ENCODE data around the gene FNTB. TPM values are rescaled to one million over a fixed set of nuclear protein-coding genes. Genes with fewer than 3 reads are reported as not detected.

FNTB gene
- total RNA-seq, 2 experiments from 2014 or later, result 7.5 to 7.9 TPM

GRCh38 chr14:64973826-64974225, 12.9 kb upstream of the FNTB start:
- no peak for ATAC-seq (ENCODE audit: poor library complexity)
- no peak for DNase-seq
- no peak overlapping the region for H3K4me3 Mint-ChIP-seq
- Histone ChIP-seq H3K36me3 (ENCODE audit: insufficient read depth, low read length) (no peaks in the 10 kb centered on the region), H3K27me3 (ENCODE audit: control insufficient read depth in 1 of 2, insufficient read depth in 2 of 2, low read length in 2 of 2) (no peaks in the 10 kb centered on the region), H3K4me1 (ENCODE audit: insufficient read depth, low read length) (peaks cover 19% of the 10 kb centered on the region), H3K4me3 (ENCODE audit: low read length) (no peak overlapping the region), H3K27ac (ENCODE audit: low read depth in 1 of 2, low read length in 2 of 2) (no peak overlapping the region), H3K9me3 (ENCODE audit: control insufficient read depth in 1 of 2, insufficient read depth in 1 of 2, low read length in 2 of 2) (no peaks in the 10 kb centered on the region)
- H3K4me1 Mint-ChIP-seq (ENCODE audit: low read depth), result peaks cover 28% of the 10 kb centered on the region
- no peaks in the 10 kb centered on the region for H3K27me3 Mint-ChIP-seq
- H3K36me3 Mint-ChIP-seq (ENCODE audit: low read depth), result no peaks in the 10 kb centered on the region
- ChIA-PET CTCF (interaction anchor here (1.9 kb wide), 1 partner anchor 13 kb away, joined by 6 read pairs; the partner anchor contains the start of gene FNTB), POLR2A (interaction anchor here (0.6 to 0.7 kb wide), 2 partner anchors 13 to 17 kb away, joined by 3 to 4 read pairs; partner anchors contain the start of gene FNTB)
- no peaks in the 10 kb centered on the region for H3K9me3 Mint-ChIP-seq
- H3K27ac Mint-ChIP-seq, result no peak overlapping the region
- intact Hi-C loops (cut with DNase I, micrococcal nuclease), result no loop called here
- TF ChIP-seq, protein P1, sequence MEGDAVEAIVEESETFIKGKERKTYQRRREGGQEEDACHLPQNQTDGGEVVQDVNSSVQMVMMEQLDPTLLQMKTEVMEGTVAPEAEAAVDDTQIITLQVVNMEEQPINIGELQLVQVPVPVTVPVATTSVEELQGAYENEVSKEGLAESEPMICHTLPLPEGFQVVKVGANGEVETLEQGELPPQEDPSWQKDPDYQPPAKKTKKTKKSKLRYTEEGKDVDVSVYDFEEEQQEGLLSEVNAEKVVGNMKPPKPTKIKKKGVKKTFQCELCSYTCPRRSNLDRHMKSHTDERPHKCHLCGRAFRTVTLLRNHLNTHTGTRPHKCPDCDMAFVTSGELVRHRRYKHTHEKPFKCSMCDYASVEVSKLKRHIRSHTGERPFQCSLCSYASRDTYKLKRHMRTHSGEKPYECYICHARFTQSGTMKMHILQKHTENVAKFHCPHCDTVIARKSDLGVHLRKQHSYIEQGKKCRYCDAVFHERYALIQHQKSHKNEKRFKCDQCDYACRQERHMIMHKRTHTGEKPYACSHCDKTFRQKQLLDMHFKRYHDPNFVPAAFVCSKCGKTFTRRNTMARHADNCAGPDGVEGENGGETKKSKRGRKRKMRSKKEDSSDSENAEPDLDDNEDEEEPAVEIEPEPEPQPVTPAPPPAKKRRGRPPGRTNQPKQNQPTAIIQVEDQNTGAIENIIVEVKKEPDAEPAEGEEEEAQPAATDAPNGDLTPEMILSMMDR (IDR thresholded peaks at IDR 0.05), result no peak

DNA sequence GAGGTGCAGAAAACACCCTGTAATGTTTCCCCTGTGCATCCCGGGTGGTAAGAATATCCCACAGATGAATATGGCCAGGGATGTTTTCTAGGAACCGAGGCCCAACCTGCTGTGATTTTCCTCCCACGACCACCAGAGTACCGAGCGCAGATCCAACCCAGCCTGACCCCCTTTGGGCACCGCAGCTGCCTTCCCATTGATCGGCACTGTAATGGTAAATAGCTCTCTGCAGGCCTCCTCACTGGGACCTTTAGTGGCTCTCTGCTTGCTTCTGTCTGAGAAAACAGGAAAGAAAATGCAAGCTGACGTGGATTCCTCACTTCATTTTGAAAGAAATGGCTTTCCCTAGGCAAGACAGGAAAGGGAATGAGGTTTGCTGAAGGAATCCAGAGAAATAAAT, 12.1 kb upstream of the FNTB start:
- H3K27me3 ChIP-seq (ENCODE audit: control insufficient read depth in 1 of 2, insufficient read depth in 2 of 2, low read length in 2 of 2), result no peaks in the 10 kb centered on the region
- peaks cover 19% of the 10 kb centered on the region for H3K4me1 ChIP-seq (ENCODE audit: insufficient read depth, low read length)
- ATAC-seq (ENCODE audit: poor library complexity) (no peak), DNase-seq (no peak)
- H3K27ac ChIP-seq (ENCODE audit: low read depth in 1 of 2, low read length in 2 of 2), result no peak overlapping the region
- no peaks in the 10 kb centered on the region for H3K36me3 Mint-ChIP-seq (ENCODE audit: low read depth)
- peaks cover 23% of the 10 kb centered on the region for H3K4me1 Mint-ChIP-seq (ENCODE audit: low read depth)
- no peaks in the 10 kb centered on the region for H3K9me3 Mint-ChIP-seq
- peak overlapping the region; percentile 58 for H3K4me3 Mint-ChIP-seq
- H3K27me3 Mint-ChIP-seq, result no peaks in the 10 kb centered on the region
- H3K9me3 ChIP-seq (ENCODE audit: control insufficient read depth in 1 of 2, insufficient read depth in 1 of 2, low read length in 2 of 2), result no peaks in the 10 kb centered on the region
- no peaks in the 10 kb centered on the region for H3K36me3 ChIP-seq (ENCODE audit: insufficient read depth, low read length)
- intact Hi-C loops (cut with DNase I, micrococcal nuclease), result no loop called here
- no peak overlapping the region for H3K27ac Mint-ChIP-seq
- H3K4me3 ChIP-seq (ENCODE audit: low read length), result no peak overlapping the region
- ChIA-PET CTCF (interaction anchor here (1.9 kb wide), 1 partner anchor 12 kb away, joined by 6 read pairs; the partner anchor contains the start of gene FNTB), POLR2A (interaction anchor here (0.7 kb wide), 1 partner anchor 233 kb away, joined by 3 read pairs; no protein-coding TSS in a partner anchor)
- TF ChIP-seq, protein P1 (IDR thresholded peaks at IDR 0.05), result no peak

DNA sequence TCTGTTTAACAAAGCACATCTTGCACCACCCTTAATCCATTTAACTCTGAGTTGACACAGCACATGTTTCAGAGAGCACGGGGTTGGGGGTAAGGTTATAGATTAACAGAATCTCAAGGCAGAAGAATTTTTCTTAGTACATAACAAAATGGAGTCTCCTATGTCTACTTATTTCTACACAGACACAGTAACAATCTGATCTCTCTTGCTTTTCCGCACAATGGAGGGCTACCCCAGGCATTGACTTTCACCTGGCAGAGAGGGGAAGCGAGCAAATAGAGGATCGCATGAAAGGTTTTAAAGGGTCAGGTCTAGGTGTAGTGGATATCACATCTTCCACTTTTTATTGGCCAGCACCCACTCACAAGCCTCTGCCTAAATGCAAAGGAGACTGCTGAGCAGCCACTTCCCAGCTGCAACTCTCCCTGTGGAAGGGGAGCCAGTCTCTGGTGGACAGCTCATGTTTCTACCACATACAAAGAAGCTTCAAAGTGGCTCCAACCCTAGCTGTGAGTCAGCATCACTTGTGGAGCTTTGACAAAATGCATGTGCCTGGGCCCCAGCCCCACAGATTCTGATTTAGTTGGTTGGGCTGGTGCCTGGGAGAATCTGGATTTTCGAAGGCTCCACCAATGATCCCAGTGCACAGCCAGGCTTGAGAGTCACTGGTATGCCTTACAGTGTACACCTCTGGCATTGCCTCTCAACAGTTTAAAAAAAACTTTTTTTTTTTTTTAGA, 7.2 kb upstream of the FNTB start:
- Histone ChIP-seq H3K4me1 (ENCODE audit: insufficient read depth, low read length) (peaks cover 3% of the 10 kb centered on the region), H3K27ac (ENCODE audit: low read depth in 1 of 2, low read length in 2 of 2) (no peak overlapping the region), H3K9me3 (ENCODE audit: control insufficient read depth in 1 of 2, insufficient read depth in 1 of 2, low read length in 2 of 2) (no peaks in the 10 kb centered on the region), H3K27me3 (ENCODE audit: control insufficient read depth in 1 of 2, insufficient read depth in 2 of 2, low read length in 2 of 2) (no peaks in the 10 kb centered on the region), H3K36me3 (ENCODE audit: insufficient read depth, low read length) (no peaks in the 10 kb centered on the region), H3K4me3 (ENCODE audit: low read length) (no peak overlapping the region)
- TF ChIP-seq, protein P1 (IDR thresholded peaks at IDR 0.05), result no peak
- peaks cover 12% of the 10 kb centered on the region for H3K4me1 Mint-ChIP-seq (ENCODE audit: low read depth)
- H3K9me3 Mint-ChIP-seq, result no peaks in the 10 kb centered on the region
- CTCF ChIA-PET, result interaction anchor here (0.7 kb wide), 1 partner anchor 21 kb away, joined by 3 read pairs; no protein-coding TSS in a partner anchor
- H3K27me3 Mint-ChIP-seq, result no peaks in the 10 kb centered on the region
- intact Hi-C loops (cut with DNase I, micrococcal nuclease), result loop anchor here (5.0 to 10.0 kb wide), 5 partner anchors 52 to 845 kb away; partner anchors contain the start of gene CHURC1 (in 1 of the 2)
- DNase-seq, result no peak
- POLR2A ChIA-PET, result no interaction called here
- H3K27ac Mint-ChIP-seq, result no peak overlapping the region
- no peak overlapping the region for H3K4me3 Mint-ChIP-seq
- H3K36me3 Mint-ChIP-seq (ENCODE audit: low read depth), result no peaks in the 10 kb centered on the region
- no peak for ATAC-seq (ENCODE audit: poor library complexity)
